GM19043 (cell line): Measurements from ENCODE around the gene SPECC1.
"Not testable (repeated sequence)": the region's sequence is repeated elsewhere in the genome, so short reads cannot be mapped to it uniquely, and the experiment has no call there.

Source experiments
- ATAC-seq: cut with Tn5 transposase; IDR thresholded peaks from one replicate; pipeline ENCODE4 v1.9.1; 2021; ENCODE audit warnings: low read depth; ENCODE audit not compliant: unreplicated experiment

The SPECC1 gene

GRCh38 chr17:20066253-20066652 lies 57.1 kb downstream of the SPECC1 start:
- ATAC-seq: no peak

GRCh38 chr17:20067711-20068110 lies 58.6 kb downstream of the SPECC1 start:
- no peak for ATAC-seq

DNA sequence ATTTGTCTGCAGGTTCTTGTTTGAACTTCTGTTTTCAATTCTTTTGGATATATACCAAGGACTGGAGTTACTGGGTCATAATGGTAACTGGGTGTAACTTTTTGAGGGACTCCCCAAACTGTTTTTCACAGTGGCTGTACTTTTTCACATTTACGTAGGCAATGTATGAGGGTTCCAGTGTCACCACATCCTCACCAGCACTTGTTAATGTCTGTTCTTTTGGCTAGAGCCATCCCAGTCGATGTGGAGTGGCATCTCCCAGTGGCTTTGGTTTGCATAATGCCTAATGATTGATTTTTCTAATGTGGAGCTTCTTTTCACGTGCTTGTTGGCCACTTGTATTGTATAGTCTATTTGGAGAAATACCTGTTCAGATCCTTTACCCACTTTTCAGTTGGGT lies 59.3 kb downstream of the SPECC1 start:
- no peak for ATAC-seq

DNA sequence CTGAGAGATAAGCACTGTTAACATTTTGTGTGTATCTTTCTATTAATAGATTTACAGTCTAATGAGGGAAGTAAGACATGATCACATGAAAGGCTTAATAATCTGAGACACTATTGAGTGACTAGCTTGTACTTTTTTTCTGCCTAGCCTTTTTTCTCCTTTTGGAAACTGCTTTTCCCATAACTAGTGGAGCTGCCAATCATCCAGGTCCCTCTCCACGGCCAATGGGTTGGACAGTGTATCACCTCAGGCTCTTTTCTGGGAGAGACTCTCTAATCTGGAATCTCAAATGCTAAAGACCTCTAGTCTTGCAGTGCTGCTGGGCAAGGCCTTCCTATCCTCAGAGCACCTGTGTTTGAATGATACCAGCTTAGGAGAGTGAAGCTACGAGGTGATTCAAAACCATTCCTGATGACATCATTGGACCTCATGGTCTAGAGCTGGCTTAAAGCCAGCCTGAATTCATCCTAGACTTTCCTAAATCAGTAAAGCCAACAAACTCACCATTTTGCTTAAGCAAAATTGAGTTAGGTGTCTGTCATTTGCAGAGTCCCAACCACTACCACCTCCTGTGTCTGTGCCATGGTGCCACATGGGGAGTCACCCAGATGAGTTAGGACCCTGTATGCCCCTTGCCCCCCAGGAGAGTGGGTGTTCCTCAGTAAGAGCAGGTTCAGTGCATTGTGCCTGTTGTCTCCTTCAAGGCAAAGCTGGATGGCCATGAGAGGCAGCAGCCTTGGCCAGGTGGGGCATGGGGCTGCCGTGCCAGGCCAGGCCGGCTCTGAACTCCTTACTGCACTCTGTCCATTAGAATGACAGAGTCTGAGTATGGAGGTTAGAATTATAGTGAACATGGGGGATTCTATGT lies 62.9 kb downstream of the SPECC1 start:
- ATAC-seq: no peak

- ATAC-seq: no peak
These were observed 63.5 kb downstream of the SPECC1 start for GRCh38 chr17:20072692-20072992.

DNA sequence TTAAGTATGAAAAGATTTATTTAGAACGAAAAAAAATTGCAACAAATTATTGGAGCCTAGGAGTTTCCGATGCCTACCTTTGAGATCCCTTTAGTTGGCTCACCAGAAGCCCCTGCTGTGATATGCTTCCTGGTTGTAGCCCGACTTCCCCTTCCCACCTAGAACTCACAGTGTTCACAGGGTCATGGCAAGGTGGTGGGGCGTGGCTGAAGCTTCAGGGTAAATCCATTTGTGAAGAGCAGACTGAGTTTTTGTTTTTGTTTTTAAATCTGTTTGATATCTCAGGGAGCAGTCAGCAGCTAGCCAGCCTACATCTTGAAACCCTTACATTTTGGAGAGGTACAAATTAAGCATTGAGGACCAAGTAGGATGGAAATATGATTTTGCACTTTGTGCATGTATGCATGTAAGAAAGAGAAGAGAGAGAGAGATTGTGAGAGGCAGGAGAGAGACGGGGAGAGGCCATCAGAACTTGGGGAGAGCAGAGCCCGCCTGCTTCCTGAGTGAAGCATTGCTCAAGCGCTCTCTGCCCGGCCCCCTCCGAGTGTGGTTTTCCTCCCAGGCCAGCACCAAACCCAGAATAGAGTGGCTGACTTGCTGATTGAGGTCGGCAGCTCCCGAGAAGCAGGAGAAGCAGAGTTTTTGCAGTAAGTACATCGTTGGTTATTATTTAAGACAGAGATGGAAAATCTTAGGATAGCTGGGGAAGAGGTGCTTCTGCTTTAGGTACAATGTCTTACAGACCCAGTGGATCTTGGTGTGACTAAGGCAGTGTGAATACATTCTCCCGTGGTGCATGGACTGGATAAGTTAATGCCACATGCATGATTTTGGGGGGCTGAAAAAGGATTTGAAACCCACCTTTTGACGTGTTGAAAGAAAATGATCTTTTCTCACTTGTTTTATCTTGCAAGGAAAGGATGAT lies 64.2 kb downstream of the SPECC1 start:
- no peak for ATAC-seq

DNA sequence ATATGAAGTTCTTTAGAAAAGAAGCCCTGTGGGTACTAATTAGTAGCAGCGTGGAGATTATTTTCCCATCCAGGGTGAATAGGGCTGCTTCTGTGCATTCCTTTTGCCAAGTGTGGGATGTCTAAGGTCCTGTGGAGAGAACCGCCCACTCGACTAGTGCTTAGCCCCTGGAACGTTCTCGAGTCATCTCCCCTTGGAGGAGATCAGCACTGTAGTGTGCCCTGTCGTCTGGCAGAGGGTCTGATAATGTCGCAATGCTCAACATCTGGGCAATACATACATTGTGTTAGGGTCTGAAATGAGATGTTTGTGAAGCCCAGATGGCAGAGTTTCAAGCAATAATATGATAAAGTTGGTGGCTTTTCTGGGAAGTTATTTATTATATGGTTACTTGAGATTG lies 64.8 kb downstream of the SPECC1 start:
- no peak for ATAC-seq

DNA sequence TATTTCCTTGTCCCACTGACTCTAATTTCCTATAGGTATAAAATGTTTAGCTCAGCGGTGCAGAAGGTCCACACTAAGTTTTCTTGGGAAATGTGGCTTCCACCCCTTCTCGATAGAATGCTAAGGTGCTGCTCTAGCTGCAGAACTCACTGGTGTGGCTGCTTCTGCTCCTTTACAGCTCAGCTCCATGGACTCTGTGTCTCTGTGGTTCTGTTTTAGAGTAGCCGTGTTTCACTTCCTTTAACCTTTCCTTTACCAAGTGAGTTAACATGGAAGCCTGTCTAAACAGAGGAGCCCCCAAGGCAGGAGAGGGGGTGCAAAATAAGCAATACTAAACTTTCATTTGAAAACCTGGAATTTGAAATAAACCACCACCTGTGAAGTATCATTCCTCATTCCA lies 65.3 kb downstream of the SPECC1 start:
- ATAC-seq: peak; percentile 56

GRCh38 chr17:20076137-20076536 lies 67.0 kb downstream of the SPECC1 start:
- ATAC-seq: not testable (repeated sequence)

DNA sequence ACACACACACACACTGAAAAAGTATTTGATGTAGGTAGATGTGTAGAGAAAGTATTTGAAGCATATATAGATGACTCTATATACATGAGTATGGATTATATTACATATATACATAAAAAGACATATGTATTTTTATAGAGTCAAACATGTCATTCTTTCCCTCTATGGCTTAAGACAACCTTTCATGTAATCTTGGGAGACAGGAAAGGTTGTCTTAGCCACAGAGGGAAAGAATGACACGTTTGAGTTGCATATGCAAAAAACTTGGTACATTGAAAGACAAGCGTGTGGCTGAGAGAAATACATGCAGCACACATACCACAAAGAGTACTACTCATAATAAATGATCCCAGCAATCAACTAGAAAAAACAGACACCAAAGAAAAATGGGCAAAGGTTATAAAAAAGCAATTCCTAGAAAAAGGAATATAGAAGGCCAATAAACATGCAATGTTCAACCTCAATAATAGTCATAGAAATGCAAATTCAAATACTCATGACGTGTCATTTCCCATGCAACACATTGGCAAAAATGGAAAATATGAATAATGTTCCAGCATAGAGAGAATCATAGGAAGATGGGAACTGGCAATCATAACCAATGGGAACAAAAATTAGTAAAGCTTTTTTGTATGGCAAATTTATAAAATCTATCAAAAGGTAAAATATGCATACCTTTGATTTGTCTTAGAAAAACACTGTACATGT lies 69.0 kb downstream of the SPECC1 start:
- ATAC-seq: no peak

DNA sequence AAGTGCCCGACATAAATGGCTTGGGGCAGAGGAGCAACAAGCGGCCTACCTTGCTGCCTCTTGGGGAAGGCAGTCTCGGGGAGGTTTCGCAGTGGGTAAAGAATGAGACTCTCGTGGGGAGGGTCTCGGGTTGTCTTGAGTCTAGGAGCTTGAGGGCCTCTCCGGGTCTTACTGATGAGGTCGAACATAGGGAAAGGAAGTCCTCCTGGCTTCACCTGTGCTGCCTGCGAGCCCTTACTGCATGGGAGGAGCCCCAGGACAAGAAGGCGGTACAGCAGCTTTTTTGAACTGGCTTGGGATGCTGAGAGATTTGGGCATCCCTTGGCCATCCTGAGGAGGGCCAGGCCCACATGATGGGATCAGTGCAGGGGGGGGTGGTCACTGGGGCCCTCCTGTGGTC lies 71.4 kb downstream of the SPECC1 start:
- ATAC-seq: no peak

GRCh38 chr17:20083156-20083859 lies 74.1 kb downstream of the SPECC1 start:
- ATAC-seq: no peak

- no peak for ATAC-seq
These were observed 75.6 kb downstream of the SPECC1 start for GRCh38 chr17:20084621-20085282.

GRCh38 chr17:20085283-20085845 lies 76.2 kb downstream of the SPECC1 start:
- ATAC-seq: no peak

GRCh38 chr17:20086416-20087076 lies 77.4 kb downstream of the SPECC1 start:
- ATAC-seq: no peak

DNA sequence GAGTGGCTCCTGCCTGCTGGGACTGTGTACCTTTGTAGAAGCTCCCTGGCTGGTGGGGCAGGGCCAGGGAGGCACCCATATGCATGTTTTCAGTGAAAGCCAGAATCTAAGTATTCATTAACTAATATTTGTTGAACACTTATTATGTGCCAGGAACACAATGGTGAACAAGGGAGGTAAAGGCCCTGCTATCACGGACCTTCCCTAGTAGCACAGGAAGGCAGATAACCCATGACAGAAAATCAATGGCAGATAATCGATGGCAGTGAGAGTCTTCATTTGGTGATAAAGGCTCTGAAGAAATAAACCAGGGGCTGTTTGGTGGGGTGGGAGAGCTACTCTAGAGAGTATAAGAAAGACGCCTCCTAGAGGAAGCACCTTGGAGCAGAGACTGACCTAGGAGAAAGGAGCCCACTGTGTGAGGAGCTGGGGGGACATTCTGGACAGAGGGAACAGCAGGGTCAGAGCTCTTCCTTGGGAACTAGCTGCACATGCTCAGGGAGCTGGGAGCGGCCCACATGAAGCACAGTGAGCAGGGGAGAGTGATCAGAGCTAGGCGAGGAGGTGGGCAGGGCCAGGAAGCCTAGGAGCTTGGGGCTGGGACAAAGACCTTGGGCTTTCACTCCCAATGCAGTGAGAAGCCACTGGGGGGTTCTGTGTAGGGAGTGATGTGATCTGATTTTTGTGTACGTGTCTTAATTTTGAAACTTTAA lies 78.5 kb downstream of the SPECC1 start:
- no peak for ATAC-seq

GRCh38 chr17:20089756-20090547 lies 80.8 kb downstream of the SPECC1 start:
- ATAC-seq: no peak
